Trophoblast cell (in vitro differentiated cells and primary cell): ENCODE measurements around the gene SH3GLB2.

Experiments
- DNase-seq, 2 donors: peaks; one replicate each; pipeline ENCODE4 v3.0.0-alpha.2; 2016
- H2AFZ ChIP-seq: 2 replicates; pipeline ENCODE4 v1.6.1; 2013; ENCODE audit warnings: low read length, moderate library complexity, mild to moderate bottlenecking; ENCODE audit not compliant: insufficient read depth, poor library complexity
- H2AK5ac ChIP-seq: 2 replicates; pipeline ENCODE4 v1.6.1; 2013; ENCODE audit warnings: mild to moderate bottlenecking, low read length
- H2BK120ac ChIP-seq: 2 replicates; pipeline ENCODE4 v1.6.1; 2013; ENCODE audit warnings: low read length, mild to moderate bottlenecking, moderate library complexity; ENCODE audit not compliant: insufficient read depth, poor library complexity
- H2BK12ac ChIP-seq: 2 replicates; pipeline ENCODE4 v1.6.1; 2013; ENCODE audit warnings: mild to moderate bottlenecking, low read length, moderate library complexity
- H2BK5ac ChIP-seq: 2 replicates; pipeline ENCODE4 v1.6.1; 2013; ENCODE audit warnings: low read length, low read depth, moderate library complexity, mild to moderate bottlenecking; ENCODE audit not compliant: poor library complexity
- H3K14ac ChIP-seq: 2 replicates; pipeline ENCODE4 v1.6.1; 2013; ENCODE audit warnings: mild to moderate bottlenecking, low read length
- H3K18ac ChIP-seq: 2 replicates; pipeline ENCODE4 v1.6.1; 2013; ENCODE audit warnings: mild to moderate bottlenecking, low read length
- H3K23ac ChIP-seq: 2 replicates; pipeline ENCODE4 v1.6.1; 2013; ENCODE audit warnings: low read length
- H3K27ac ChIP-seq: 2 replicates; pipeline ENCODE4 v1.5.1; 2013; ENCODE audit warnings: low read depth, mild to moderate bottlenecking, inconsistent platforms, low read length, moderate library complexity
- H3K27me3 ChIP-seq: 2 replicates; pipeline ENCODE4 v1.6.1; 2013; ENCODE audit warnings: inconsistent platforms, mild to moderate bottlenecking, low read length, moderate library complexity; ENCODE audit not compliant: insufficient read depth
- H3K36me3 ChIP-seq, 2 experiments: 1 replicate in 1 of 2; 2 replicates in 1 of 2; pipeline ENCODE4 v1.6.1; 2013; ENCODE audit warnings: low read length in 2 of 2, mild to moderate bottlenecking in 2 of 2, moderate library complexity in 1 of 2; ENCODE audit not compliant: insufficient read depth in 2 of 2, control insufficient read depth in 1 of 2
- H3K4ac ChIP-seq: 2 replicates; pipeline ENCODE4 v1.6.1; 2013; ENCODE audit warnings: low read depth, mild to moderate bottlenecking, low read length, moderate library complexity
- H3K4me1 ChIP-seq, 2 experiments: 1 replicate in 1 of 2; 2 replicates in 1 of 2; pipeline ENCODE4 v1.6.1; 2013; ENCODE audit warnings: low read length in 2 of 2, mild to moderate bottlenecking in 2 of 2, moderate library complexity in 1 of 2; ENCODE audit not compliant: insufficient read depth in 2 of 2, control insufficient read depth in 1 of 2
- H3K4me2 ChIP-seq: 2 replicates; pipeline ENCODE4 v1.6.1; 2013; ENCODE audit warnings: inconsistent platforms, mild to moderate bottlenecking, low read length, moderate library complexity
- H3K4me3 ChIP-seq: 2 replicates; pipeline ENCODE4 v1.5.1; 2013; ENCODE audit warnings: mild to moderate bottlenecking, low read depth, low read length, inconsistent platforms
- H3K79me1 ChIP-seq: one replicate; pipeline ENCODE4 v1.6.1; 2013; ENCODE audit warnings: low read length
- H3K79me2 ChIP-seq: 2 replicates; pipeline ENCODE4 v1.6.1; 2013; ENCODE audit warnings: low read length, mild to moderate bottlenecking; ENCODE audit not compliant: control insufficient read depth, insufficient read depth, poor library complexity
- H3K9ac ChIP-seq: 2 replicates; pipeline ENCODE4 v1.6.1; 2013; ENCODE audit warnings: mild to moderate bottlenecking, low read length
- H3K9me3 ChIP-seq: 2 replicates; pipeline ENCODE4 v1.6.1; 2013; ENCODE audit warnings: low read depth, mild to moderate bottlenecking, control low read depth, inconsistent platforms, low read length; ENCODE audit not compliant: insufficient read depth
- H4K12ac ChIP-seq: 2 replicates; pipeline ENCODE4 v1.6.1; 2013; ENCODE audit warnings: low read depth, mild to moderate bottlenecking, low read length, moderate library complexity
- H4K8ac ChIP-seq: 2 replicates; pipeline ENCODE4 v1.6.1; 2013; ENCODE audit warnings: low read depth, mild to moderate bottlenecking, low read length, moderate library complexity
- H4K91ac ChIP-seq: one replicate; pipeline ENCODE4 v1.6.1; 2013; ENCODE audit warnings: low read depth, mild to moderate bottlenecking, low read length, moderate library complexity
- WGBS: extraction: QIAGEN DNeasy Blood & Tissue Kit; methylation state at CpG from one replicate; pipeline ENCODE4 v1.1.7; 2013; ENCODE audit warnings: missing lambda C conversion rate; ENCODE audit not compliant: insufficient read length, insufficient coverage; ENCODE audit errors: extremely low coverage; 5-methylcytosine and 5-hydroxymethylcytosine counted together

Gene SH3GLB2

GRCh38 chr9:129008469-129008965 lies 19.6 kb downstream of the SH3GLB2 start:
- no peak overlapping the region for H3K4me2 ChIP-seq
- H4K12ac ChIP-seq: no peak overlapping the region
- H3K14ac ChIP-seq: no peak overlapping the region
- H3K9me3 ChIP-seq: no peaks in the 10 kb centered on the region
- no peaks in the 10 kb centered on the region for H3K79me1 ChIP-seq
- no peak overlapping the region for H4K8ac ChIP-seq
- no peak overlapping the region for H3K9ac ChIP-seq
- H3K27ac ChIP-seq: no peak overlapping the region
- H3K4me1 ChIP-seq: peaks cover 22 to 28% of the 10 kb centered on the region in 2 experiments
- H3K4me3 ChIP-seq: no peak overlapping the region
- peaks cover 70 to 71% of the 10 kb centered on the region in 2 experiments for H3K36me3 ChIP-seq
- H3K27me3 ChIP-seq: no peaks in the 10 kb centered on the region
- no peak overlapping the region for H2BK12ac ChIP-seq
- H4K91ac ChIP-seq: no peak overlapping the region
- no peak overlapping the region for H2BK5ac ChIP-seq
- no peak overlapping the region for H2BK120ac ChIP-seq
- H3K4ac ChIP-seq: no peak overlapping the region
- no peak overlapping the region for H3K18ac ChIP-seq
- H2AFZ ChIP-seq: no peak overlapping the region
- no peaks in the 10 kb centered on the region for H3K79me2 ChIP-seq
- WGBS: no CpG with 5 or more reads among the region's 6 CpGs
- DNase-seq: no peak
- no peak overlapping the region for H2AK5ac ChIP-seq
- H3K23ac ChIP-seq: no peak overlapping the region

- no peak overlapping the region for H3K27ac ChIP-seq
- H2BK120ac ChIP-seq: no peak overlapping the region
- no peaks in the 10 kb centered on the region for H3K79me1 ChIP-seq
- WGBS: no CpG with 5 or more reads among the region's 18 CpGs
- H4K12ac ChIP-seq: peak overlapping the region; percentile 24
- no peak overlapping the region for H4K8ac ChIP-seq
- H2BK12ac ChIP-seq: no peak overlapping the region
- peaks cover 72 to 74% of the 10 kb centered on the region in 2 experiments for H3K36me3 ChIP-seq
- no peak overlapping the region for H3K4me2 ChIP-seq
- H3K9me3 ChIP-seq: no peaks in the 10 kb centered on the region
- no peak overlapping the region for H4K91ac ChIP-seq
- H3K18ac ChIP-seq: no peak overlapping the region
- no peak overlapping the region for H3K4me3 ChIP-seq
- no peak overlapping the region for H3K23ac ChIP-seq
- no peak for DNase-seq
- no peak overlapping the region for H2BK5ac ChIP-seq
- no peaks in the 10 kb centered on the region for H3K27me3 ChIP-seq
- no peak overlapping the region for H3K4ac ChIP-seq
- H2AK5ac ChIP-seq: no peak overlapping the region
- H3K9ac ChIP-seq: no peak overlapping the region
- H3K79me2 ChIP-seq: no peaks in the 10 kb centered on the region
- no peak overlapping the region for H2AFZ ChIP-seq
- H3K14ac ChIP-seq: no peak overlapping the region
- H3K4me1 ChIP-seq: peaks cover 17 to 22% of the 10 kb centered on the region in 2 experiments
Measured at GRCh38 chr9:129007766-129008468, 20.2 kb downstream of the SH3GLB2 start.

- Histone ChIP-seq H3K4ac (no peak overlapping the region), H3K27me3 (no peaks in the 10 kb centered on the region), H4K8ac (no peak overlapping the region), H3K23ac (no peak overlapping the region), H3K18ac (no peak overlapping the region), H2AFZ (no peak overlapping the region), H3K79me2 (no peaks in the 10 kb centered on the region), H3K4me1 (peaks cover 9 to 15% of the 10 kb centered on the region in 2 experiments), H3K4me2 (no peak overlapping the region), H4K91ac (no peak overlapping the region), H3K36me3 (peaks cover 74 to 76% of the 10 kb centered on the region in 2 experiments), H3K27ac (no peak overlapping the region), H2AK5ac (no peak overlapping the region), H2BK12ac (no peak overlapping the region), H4K12ac (peak overlapping the region; percentile 24), H3K79me1 (no peaks in the 10 kb centered on the region), H2BK120ac (no peak overlapping the region), H3K4me3 (no peak overlapping the region), H3K9ac (no peak overlapping the region), H3K9me3 (no peaks in the 10 kb centered on the region), H3K14ac (no peak overlapping the region), H2BK5ac (no peak overlapping the region)
- no CpG with 5 or more reads among the region's 14 CpGs for WGBS
- no peak for DNase-seq
Measured at GRCh38 chr9:129007035-129007765, 20.9 kb downstream of the SH3GLB2 start.

GRCh38 chr9:129006328-129007034 lies 21.6 kb downstream of the SH3GLB2 start:
- Histone ChIP-seq H3K9me3 (peaks cover under 1% of the 10 kb centered on the region), H3K4me1 (peaks cover 3 to 8% of the 10 kb centered on the region in 2 experiments), H3K36me3 (peaks cover 77 to 83% of the 10 kb centered on the region in 2 experiments), H2BK5ac (no peak overlapping the region), H3K27ac (no peak overlapping the region), H2AK5ac (no peak overlapping the region), H3K4me3 (no peak overlapping the region), H3K9ac (no peak overlapping the region), H3K79me2 (no peaks in the 10 kb centered on the region), H4K8ac (no peak overlapping the region), H3K23ac (no peak overlapping the region), H2AFZ (no peak overlapping the region), H3K79me1 (no peaks in the 10 kb centered on the region), H3K4ac (no peak overlapping the region), H2BK120ac (no peak overlapping the region), H3K27me3 (no peaks in the 10 kb centered on the region), H4K91ac (no peak overlapping the region), H4K12ac (peak overlapping the region; percentile 12), H3K14ac (no peak overlapping the region), H2BK12ac (peak overlapping the region; percentile 16), H3K18ac (no peak overlapping the region), H3K4me2 (no peak overlapping the region)
- no CpG with 5 or more reads among the region's 21 CpGs for WGBS
- DNase-seq: peak; percentile 63 to 82
